ENCODE results near the gene CD46. TPM values are rescaled to one million over a fixed set of nuclear protein-coding genes. Genes with fewer than 3 reads are reported as not detected.
A peak's percentile ranks its signal among the peaks of the same experiment; 100 is the strongest.

CD46 gene
- total and polyA plus RNA-seq, 7 donors = 18.6 to 143 (median 104) TPM

- intact Hi-C loops (cut with DNase I) = no loop called here
- Histone ChIP-seq H3K27ac (peak overlapping the region; percentile 2 to 99 (median 80)), H3K36me3 (no peaks in the 10 kb centered on the region), H3K27me3 (no peaks in the 10 kb centered on the region), H3K4me3 (no peak overlapping the region), H3K4me1 (peaks cover 0 to 93% (median 77%) of the 10 kb centered on the region in 4 donors), H3K9me3 (no peaks in the 10 kb centered on the region)
- 90 to 93% methylated on average over 7 of the region's 7 CpGs for WGBS, 2 donors
- TF ChIP-seq POLR2A (IDR thresholded peaks at IDR 0.05) (no peak), POLR2AphosphoS5 (IDR thresholded peaks at IDR 0.05) (no peak), CTCF (IDR thresholded peaks at IDR 0.05) (no peak), EP300 (IDR thresholded peaks at IDR 0.05) (no peak)
- DNase-seq = no peak
Measured at GRCh38 chr1:207833956-207834660, 82.3 kb downstream of the CD46 start.

- Histone ChIP-seq H3K9me3 (no peaks in the 10 kb centered on the region), H3K27me3 (no peaks in the 10 kb centered on the region), H3K4me3 (no peak overlapping the region), H3K27ac (peak overlapping the region; percentile 64 to 99 (median 82)), H3K36me3 (no peaks in the 10 kb centered on the region), H3K4me1 (peaks cover 0 to 83% (median 72%) of the 10 kb centered on the region in 4 donors)
- TF ChIP-seq EP300 (IDR thresholded peaks at IDR 0.05) = no peak
- TF ChIP-seq POLR2AphosphoS5 (IDR thresholded peaks at IDR 0.05) = peak in 1 of 4 donors; percentile 25
- no peak for DNase-seq
- intact Hi-C loops (cut with DNase I) = no loop called here
- WGBS, 2 donors = 93 to 96% methylated on average over 6 of the region's 6 CpGs
Measured at GRCh38 chr1:207835958-207836357, 84.1 kb downstream of the CD46 start.

- H3K9me3 ChIP-seq = no peaks in the 10 kb centered on the region
- WGBS, 2 donors = 81 to 87% methylated on average over 15 of the region's 15 CpGs
- TF ChIP-seq POLR2A (IDR thresholded peaks at IDR 0.05) = no peak
- no peak for TF ChIP-seq EP300 (IDR thresholded peaks at IDR 0.05)
- no peak for TF ChIP-seq CTCF (IDR thresholded peaks at IDR 0.05)
- TF ChIP-seq POLR2AphosphoS5 (IDR thresholded peaks at IDR 0.05) = no peak
- DNase-seq = peak; percentile 60
- H3K4me1 ChIP-seq = peaks cover 0 to 82% (median 65%) of the 10 kb centered on the region in 4 donors
- peak overlapping the region; percentile 64 to 99 (median 82) for H3K27ac ChIP-seq
- H3K27me3 ChIP-seq = no peaks in the 10 kb centered on the region
- no peak overlapping the region for H3K4me3 ChIP-seq
- no peaks in the 10 kb centered on the region for H3K36me3 ChIP-seq
- intact Hi-C loops (cut with DNase I) = no loop called here
Measured at GRCh38 chr1:207836591-207837347, 84.9 kb downstream of the CD46 start.

GRCh38 chr1:207837673-207838072 lies 85.8 kb downstream of the CD46 start:
- no peak for DNase-seq
- 73 to 84% methylated on average over 4 of the region's 4 CpGs for WGBS, 2 donors
- Histone ChIP-seq H3K27ac (peak overlapping the region; percentile 64 to 99 (median 82)), H3K36me3 (no peaks in the 10 kb centered on the region), H3K4me3 (no peak overlapping the region), H3K9me3 (no peaks in the 10 kb centered on the region), H3K27me3 (no peaks in the 10 kb centered on the region), H3K4me1 (peaks cover 0 to 82% (median 57%) of the 10 kb centered on the region in 4 donors)
- no peak for TF ChIP-seq POLR2A (IDR thresholded peaks at IDR 0.05)
- intact Hi-C loops (cut with DNase I) = no loop called here

- TF ChIP-seq POLR2AphosphoS5 (IDR thresholded peaks at IDR 0.05) (peak in 2 of 4 donors; percentile 38 to 40), EP300 (IDR thresholded peaks at IDR 0.05) (no peak)
- intact Hi-C loops (cut with DNase I) = no loop called here
- Histone ChIP-seq H3K4me1 (peaks cover 0 to 80% (median 53%) of the 10 kb centered on the region in 4 donors), H3K27ac (peak overlapping the region; percentile 64 to 99 (median 82)), H3K9me3 (no peaks in the 10 kb centered on the region), H3K36me3 (no peaks in the 10 kb centered on the region), H3K4me3 (no peak overlapping the region), H3K27me3 (no peaks in the 10 kb centered on the region)
- DNase-seq = peak; percentile 89
- 76 to 82% methylated on average over 15 of the region's 15 CpGs for WGBS, 2 donors
Measured at GRCh38 chr1:207838156-207839082, 86.6 kb downstream of the CD46 start.

All from sigmoid colon (tissue), 7 donors.